DOHH2 (cell line): ENCODE data around the gene BRMS1.

Source experiments
- H3F3A ChIP-seq: fragments of 200-600 bp; sonication (generic), shearing (Covaris generic); 2 replicates; pipeline ENCODE4 v1.6.0; 2016; ENCODE audit warnings: antibody characterized with exemption, mild to moderate bottlenecking; ENCODE audit not compliant: control insufficient read depth, insufficient read depth
- H3K27ac ChIP-seq: fragments of 200-600 bp; sonication (generic); 2 replicates; pipeline ENCODE4 v1.5.1; 2014; ENCODE audit warnings: low read depth, mild to moderate bottlenecking, low read length, moderate library complexity
- H3K27me3 ChIP-seq: fragments of 200-600 bp; sonication (generic); 2 replicates; pipeline ENCODE4 v1.6.1; 2014; ENCODE audit warnings: mild to moderate bottlenecking, low read length, mixed read lengths; ENCODE audit not compliant: control insufficient read depth
- H3K36me3 ChIP-seq: fragments of 200-600 bp; sonication (generic); 2 replicates; pipeline ENCODE4 v1.6.1; 2014; ENCODE audit warnings: mild to moderate bottlenecking, low read length, moderate library complexity, mixed read lengths; ENCODE audit not compliant: control insufficient read depth
- H3K4me1 ChIP-seq: fragments of 200-600 bp; sonication (generic); 2 replicates; pipeline ENCODE4 v1.6.1; 2014; ENCODE audit warnings: mild to moderate bottlenecking, low read length, mixed read lengths; ENCODE audit not compliant: control insufficient read depth
- H3K4me2 ChIP-seq: fragments of 200-600 bp; sonication (generic); 2 replicates; pipeline ENCODE4 v1.6.0; 2014; ENCODE audit warnings: mild to moderate bottlenecking, low read length, moderate library complexity
- H3K4me3 ChIP-seq: fragments of 200-600 bp; sonication (generic); 2 replicates; pipeline ENCODE4 v1.5.1; 2014; ENCODE audit warnings: mild to moderate bottlenecking, low read length, mixed read lengths
- H3K79me2 ChIP-seq: fragments of 200-600 bp; sonication (generic); 2 replicates; pipeline ENCODE4 v1.6.1; 2014; ENCODE audit warnings: mild to moderate bottlenecking, low read length, mixed read lengths; ENCODE audit not compliant: control insufficient read depth
- H3K9me2 ChIP-seq: fragments of 200-600 bp; sonication (generic); replicated peaks from 2 replicates; pipeline ENCODE4 v1.6.1; 2014; ENCODE audit warnings: mild to moderate bottlenecking, low read length, mixed read lengths; ENCODE audit not compliant: control insufficient read depth
- H3K9me3 ChIP-seq: fragments of 200-600 bp; sonication (generic); 2 replicates; pipeline ENCODE4 v1.6.1; 2014; ENCODE audit warnings: antibody characterized with exemption, low read length, mixed read lengths; ENCODE audit not compliant: control insufficient read depth, insufficient read depth
- H4K20me1 ChIP-seq: fragments of 200-600 bp; sonication (generic); 2 replicates; pipeline ENCODE4 v1.6.0; 2014; ENCODE audit warnings: low read depth, mild to moderate bottlenecking, antibody characterized with exemption, low read length, moderate library complexity; ENCODE audit not compliant: control insufficient read depth, insufficient read depth
- CTCF ChIP-seq: fragments of 200-600 bp; sonication (generic); IDR thresholded peaks from one replicate; pipeline ENCODE4 v1.5.1; 2014; ENCODE audit warnings: antibody characterized with exemption, mild to moderate bottlenecking, low read depth, low read length; ENCODE audit not compliant: poor library complexity, severe bottlenecking
- EZH2phosphoT487 ChIP-seq: fragments of 200-600 bp; sonication (generic); IDR thresholded peaks from 2 replicates; pipeline ENCODE4 v1.6.1; 2017; ENCODE audit warnings: borderline replicate concordance, mild to moderate bottlenecking, antibody characterized with exemption, low read length, moderate library complexity, mixed read lengths

The BRMS1 gene

GRCh38 chr11:66365711-66366619 lies 21.1 kb upstream of the BRMS1 start:
- Histone ChIP-seq H3K9me2 (no peaks in the 10 kb centered on the region), H3K36me3 (peaks cover 76% of the 10 kb centered on the region)

GRCh38 chr11:66365166-66365565 lies 20.3 kb upstream of the BRMS1 start:
- Histone ChIP-seq H3K4me3 (no peak overlapping the region), H3K79me2 (peaks cover 13% of the 10 kb centered on the region), H3K27ac (no peak overlapping the region), H3K27me3 (no peaks in the 10 kb centered on the region), H3K4me2 (no peak overlapping the region), H4K20me1 (peaks cover 4% of the 10 kb centered on the region; the same call in 1 of the 2 replicates), H3K9me3 (no peaks in the 10 kb centered on the region), H3K36me3 (peaks cover 71% of the 10 kb centered on the region), H3F3A (0 out of 2 replicates have a peak, but pooled peaks cover 2% of the 10 kb centered on the region), H3K4me1 (peaks cover 7% of the 10 kb centered on the region), H3K9me2 (no peaks in the 10 kb centered on the region)
- no peak for TF ChIP-seq EZH2phosphoT487

More at GRCh38 chr11:66365711-66366619, 21.1 kb upstream of the BRMS1 start:
- Histone ChIP-seq H4K20me1 (peaks cover 4% of the 10 kb centered on the region; the same call in 1 of the 2 replicates), H3K4me1 (peaks cover 15% of the 10 kb centered on the region), H3K27ac (no peak overlapping the region), H3K4me2 (no peak overlapping the region), H3K27me3 (peaks cover under 1% of the 10 kb centered on the region; the same call in 1 of the 2 replicates), H3K79me2 (peaks cover 21% of the 10 kb centered on the region), H3K9me3 (no peaks in the 10 kb centered on the region), H3F3A (0 out of 2 replicates have a peak, but pooled peaks cover 2% of the 10 kb centered on the region), H3K4me3 (no peak overlapping the region)
- no peak for TF ChIP-seq EZH2phosphoT487
- TF ChIP-seq CTCF, result no peak

GRCh38 chr11:66363805-66364535 lies 19.1 kb upstream of the BRMS1 start:
- Histone ChIP-seq H3K9me2 (no peaks in the 10 kb centered on the region), H3K27me3 (no peaks in the 10 kb centered on the region), H3K27ac (no peak overlapping the region), H4K20me1 (peaks cover 4% of the 10 kb centered on the region; the same call in 1 of the 2 replicates), H3K79me2 (peaks cover 1% of the 10 kb centered on the region), H3K36me3 (peaks cover 59% of the 10 kb centered on the region), H3K4me1 (no peaks in the 10 kb centered on the region), H3K4me3 (no peak overlapping the region), H3K9me3 (no peaks in the 10 kb centered on the region), H3F3A (0 out of 2 replicates have a peak, but pooled peaks cover 2% of the 10 kb centered on the region), H3K4me2 (no peak overlapping the region)
- TF ChIP-seq EZH2phosphoT487 (no peak), CTCF (peak; percentile 98)
